CD4-positive, CD25-positive, alpha-beta regulatory T cell (primary cell): ENCODE measurements around the gene DNAL4. TPM values are rescaled to one million over a fixed set of nuclear protein-coding genes. Genes with fewer than 3 reads are reported as not detected.

Experiments used
- ATAC-seq, 2 donors: fragments of 150-1000 bp; cut with Tn5 transposase; one replicate each; pipeline ENCODE4 v1.10.0; 2021; ENCODE audit warnings: low read depth in 2 of 2, moderate number of reproducible peaks in 2 of 2, moderate library complexity in 1 of 2
- DNase-seq, 3 donors: peaks; one replicate each; pipeline versions ENCODE4 v3.0.0 to v3.0.0-alpha.2; 2012 to 2022; ENCODE audit warnings: mixed read lengths in 1 of 3
- H3K27ac ChIP-seq: one replicate; pipeline ENCODE4 v1.7.0; 2013; ENCODE audit warnings: mild to moderate bottlenecking, low read length; ENCODE audit not compliant: insufficient read depth, poor library complexity, severe bottlenecking
- H3K27me3 ChIP-seq: one replicate; pipeline ENCODE4 v1.7.0; 2013; ENCODE audit warnings: low read length; ENCODE audit not compliant: control insufficient read depth, insufficient read depth
- H3K36me3 ChIP-seq: one replicate; pipeline ENCODE4 v1.7.0; 2013; ENCODE audit warnings: mild to moderate bottlenecking, low read length, moderate library complexity; ENCODE audit not compliant: control insufficient read depth, insufficient read depth
- H3K4me1 ChIP-seq: 2 replicates; pipeline ENCODE4 v1.7.0; 2013; ENCODE audit warnings: mild to moderate bottlenecking, low read length; ENCODE audit not compliant: insufficient read depth, control insufficient read depth, poor library complexity, severe bottlenecking
- H3K4me3 ChIP-seq: one replicate; pipeline ENCODE4 v1.7.0; 2013; ENCODE audit warnings: low read depth, mild to moderate bottlenecking, low read length, moderate library complexity
- H3K9me3 ChIP-seq, 2 experiments: 1 replicate in 1 of 2; 2 replicates in 1 of 2; pipeline ENCODE4 v1.7.0; 2013; ENCODE audit warnings: low read length in 2 of 2, mild to moderate bottlenecking in 1 of 2, moderate library complexity in 1 of 2; ENCODE audit not compliant: control insufficient read depth in 2 of 2
- H3K27ac Mint-ChIP-seq, 3 donors: one replicate each; pipeline ENCODE4 v1.8.0; 2020 to 2022; ENCODE audit warnings: mild to moderate bottlenecking in 3 of 3, mixed read lengths in 3 of 3, moderate library complexity in 2 of 3
- H3K27me3 Mint-ChIP-seq: one replicate; pipeline ENCODE4 v1.8.0; 2022; ENCODE audit warnings: mild to moderate bottlenecking, mixed read lengths
- H3K36me3 Mint-ChIP-seq: one replicate; pipeline ENCODE4 v1.8.0; 2020; ENCODE audit warnings: mixed read lengths
- H3K4me1 Mint-ChIP-seq, 4 donors: one replicate each; pipeline ENCODE4 v1.8.0; 2020 to 2022; ENCODE audit warnings: mixed read lengths in 4 of 4, mild to moderate bottlenecking in 1 of 4
- H3K4me3 Mint-ChIP-seq, 4 donors: one replicate each; pipeline ENCODE4 v1.8.0; 2020 to 2022; ENCODE audit warnings: mild to moderate bottlenecking in 4 of 4, mixed read lengths in 4 of 4, moderate library complexity in 3 of 4
- H3K9me3 Mint-ChIP-seq, 7 donors: one replicate each; pipeline ENCODE4 v1.8.0; 2020 to 2022; ENCODE audit warnings: mixed read lengths in 7 of 7, mild to moderate bottlenecking in 3 of 7, moderate library complexity in 2 of 7
- polyA plus RNA-seq, 4 donors: library from polyadenylated mRNA; unstranded; fragments of 300-500 nt; fragmentation: Illumina TruSeq; gene quantifications; one replicate each; pipeline ENCODE4 v1.2.3, GENCODE V29; 2021
- total RNA-seq: library from RNA; stranded (reverse); gene quantifications from one replicate; pipeline ENCODE4 v1.2.3, GENCODE V29; 2022

Gene DNAL4
- total and polyA plus RNA-seq, 5 donors from 2014 or later = 6.3 to 10.9 (median 9.9) TPM

DNA sequence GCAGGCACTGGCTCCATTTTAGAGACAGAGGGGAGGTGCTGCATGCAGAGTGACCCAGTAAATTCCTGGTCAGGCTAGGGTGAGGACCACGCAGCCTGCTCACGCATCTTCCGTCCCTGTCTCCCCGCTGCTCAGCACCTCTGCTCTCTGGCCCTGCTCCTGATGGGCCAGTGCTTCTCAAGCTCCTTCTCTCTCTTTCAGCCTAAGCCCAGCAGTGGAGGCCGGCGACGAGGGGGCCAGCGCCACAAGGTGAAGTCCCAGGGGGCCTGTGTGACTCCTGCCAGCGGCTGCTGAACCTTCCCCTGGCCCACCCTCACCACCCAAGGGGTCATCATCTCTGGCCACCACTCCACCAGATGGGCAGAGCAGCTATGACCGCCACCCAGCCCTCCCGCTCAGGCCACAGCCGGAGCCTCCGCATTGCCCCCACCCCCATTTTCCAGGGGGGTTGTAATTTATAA is 63.5 kb downstream of the DNAL4 start:
- Mint-ChIP-seq H3K4me3 (peak overlapping the region in 2 of 4 donors; percentile 16 to 63), H3K4me1 (peaks cover 5 to 34% (median 17%) of the 10 kb centered on the region in 4 donors), H3K36me3 (peaks cover 39% of the 10 kb centered on the region), H3K9me3 (no peaks in the 10 kb centered on the region), H3K27ac (peak overlapping the region in 1 of 3 donors; percentile 82), H3K27me3 (no peaks in the 10 kb centered on the region)
- Histone ChIP-seq H3K4me1 (peaks cover 8% of the 10 kb centered on the region), H3K27ac (no peak overlapping the region), H3K4me3 (no peak overlapping the region), H3K36me3 (peaks cover 71% of the 10 kb centered on the region), H3K9me3 (no peaks in the 10 kb centered on the region), H3K27me3 (no peaks in the 10 kb centered on the region)
- no peak for DNase-seq
- ATAC-seq = no peak

DNA sequence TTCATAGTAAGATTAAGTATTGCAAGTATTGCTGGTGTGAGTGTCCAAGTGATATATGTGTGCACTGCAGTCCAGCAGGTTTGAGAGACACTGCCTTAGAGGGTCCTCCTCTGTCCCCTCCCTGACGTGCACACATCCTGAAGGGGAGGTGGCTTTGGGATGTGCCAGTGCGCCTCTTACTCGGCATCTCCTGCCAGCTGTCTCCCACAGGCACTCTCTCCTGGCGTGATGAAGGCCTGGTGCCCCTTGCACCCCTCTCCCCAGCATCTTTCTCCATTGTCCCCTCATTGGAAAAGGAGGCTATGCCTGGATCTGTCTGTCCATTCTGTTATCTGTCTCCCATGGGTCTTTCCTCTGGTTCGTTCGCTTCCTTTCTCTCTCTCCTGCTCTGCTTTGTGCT is 64.0 kb downstream of the DNAL4 start:
- peaks cover 8% of the 10 kb centered on the region for H3K4me1 ChIP-seq
- Mint-ChIP-seq H3K27ac (peak overlapping the region in 1 of 3 donors; percentile 82), H3K4me3 (peak overlapping the region in 1 of 4 donors; percentile 63), H3K9me3 (no peaks in the 10 kb centered on the region), H3K4me1 (peaks cover 9 to 33% (median 19%) of the 10 kb centered on the region in 4 donors), H3K27me3 (no peaks in the 10 kb centered on the region), H3K36me3 (peaks cover 44% of the 10 kb centered on the region)
- no peak overlapping the region for H3K4me3 ChIP-seq
- ATAC-seq = no peak
- no peak overlapping the region for H3K27ac ChIP-seq
- H3K9me3 ChIP-seq = no peaks in the 10 kb centered on the region
- no peaks in the 10 kb centered on the region for H3K27me3 ChIP-seq
- no peak for DNase-seq
- peaks cover 70% of the 10 kb centered on the region for H3K36me3 ChIP-seq

DNA sequence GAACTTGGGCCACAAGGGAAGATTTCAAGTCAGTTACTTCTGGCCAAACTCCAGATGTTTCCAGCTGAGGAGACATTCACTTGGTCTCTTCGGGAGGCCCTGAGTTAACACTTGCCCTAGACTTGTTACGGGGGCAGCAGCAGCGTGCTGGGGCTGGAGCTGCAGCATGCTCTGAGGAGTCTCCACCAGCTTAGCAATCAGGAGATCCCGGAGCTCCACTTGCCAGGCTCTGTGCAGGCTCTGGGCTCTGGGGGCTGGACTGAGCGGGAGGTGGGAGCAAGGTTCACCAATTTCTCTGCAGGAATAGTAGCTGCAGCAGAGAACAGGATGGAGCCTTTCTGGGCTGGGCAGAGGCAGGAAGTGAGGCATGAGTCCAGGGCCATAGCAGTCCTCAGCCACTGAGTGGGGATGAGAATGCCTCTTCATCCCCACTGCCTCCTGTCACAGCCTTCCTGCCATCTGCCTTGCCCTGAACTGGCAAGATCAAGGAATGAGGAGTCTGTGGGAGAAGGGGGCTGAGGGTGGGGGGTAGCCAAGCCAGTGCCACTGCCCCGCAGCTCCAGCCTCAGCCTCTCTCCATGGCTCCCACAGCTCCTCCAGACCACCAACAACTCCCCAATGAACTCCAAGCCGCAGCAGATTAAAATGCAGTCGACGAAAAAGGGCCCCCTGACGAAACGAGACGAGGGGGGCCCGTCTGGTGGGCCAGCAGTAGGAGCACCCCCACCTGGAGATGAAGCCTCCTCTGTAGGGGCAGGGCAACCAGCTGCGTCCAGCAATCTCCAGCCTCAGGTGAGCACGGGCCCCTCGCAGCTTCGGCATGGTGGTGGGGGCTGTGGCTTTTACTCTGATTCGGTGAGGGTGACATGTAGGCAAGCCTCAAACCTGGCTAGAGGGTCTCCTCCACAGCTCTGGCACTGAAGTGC is 64.8 kb downstream of the DNAL4 start:
- Mint-ChIP-seq H3K27me3 (no peaks in the 10 kb centered on the region), H3K9me3 (no peaks in the 10 kb centered on the region), H3K4me1 (peaks cover 10 to 29% (median 15%) of the 10 kb centered on the region in 4 donors), H3K27ac (peak overlapping the region in 2 of 3 donors; percentile 35 to 36), H3K4me3 (peak overlapping the region in 1 of 4 donors; percentile 66), H3K36me3 (peaks cover 43% of the 10 kb centered on the region)
- H3K4me3 ChIP-seq = no peak overlapping the region
- no peak overlapping the region for H3K27ac ChIP-seq
- peaks cover 71% of the 10 kb centered on the region for H3K36me3 ChIP-seq
- H3K27me3 ChIP-seq = no peaks in the 10 kb centered on the region
- no peaks in the 10 kb centered on the region for H3K9me3 ChIP-seq
- DNase-seq (no peak), ATAC-seq (no peak)
- peaks cover 6% of the 10 kb centered on the region for H3K4me1 ChIP-seq

Other genes with a start within 250 kb of the DNAL4 start
- not detected for gene DMC1, start 224.0 kb downstream of the DNAL4 start, total RNA-seq
- under 1 TPM in 3 of 4 donors, not detected in 1; 0.34 to 0.83 (median 0.47) TPM for gene DMC1, start 224.0 kb downstream of the DNAL4 start, polyA plus RNA-seq
- not detected for gene FAM227A, start 137.8 kb downstream of the DNAL4 start, total RNA-seq
- gene FAM227A, start 137.8 kb downstream of the DNAL4 start, polyA plus RNA-seq = not detected
- gene CBY1, start 137.5 kb downstream of the DNAL4 start, total RNA-seq = 13.7 TPM
- 10 to 100 TPM in 1 of 4 donors, 1 to 10 TPM in 3; 5.0 to 11.2 (median 8.1) TPM for gene CBY1, start 137.5 kb downstream of the DNAL4 start, polyA plus RNA-seq
- gene TOMM22, start 112.2 kb downstream of the DNAL4 start, total RNA-seq = 58.4 TPM
- gene TOMM22, start 112.2 kb downstream of the DNAL4 start, polyA plus RNA-seq = 10 to 100 TPM; 61.6 to 72.7 (median 65.7) TPM
- gene JOSD1, start 93.2 kb downstream of the DNAL4 start, total RNA-seq = 205 TPM
- gene JOSD1, start 93.2 kb downstream of the DNAL4 start, polyA plus RNA-seq = 10 to 100 TPM in 2 of 4 donors, 1 to 10 TPM in 2; 8.7 to 12.5 (median 10.2) TPM
- 285 TPM for gene GTPBP1, start 88.2 kb downstream of the DNAL4 start, total RNA-seq
- 10 to 100 TPM; 25.4 to 29.7 (median 25.7) TPM for gene GTPBP1, start 88.2 kb downstream of the DNAL4 start, polyA plus RNA-seq
- gene SUN2, start 38.1 kb downstream of the DNAL4 start, total RNA-seq = 454 TPM
- 100 to 1,000 TPM; 260 to 381 (median 298) TPM for gene SUN2, start 38.1 kb downstream of the DNAL4 start, polyA plus RNA-seq
- gene NPTXR, start 49.9 kb upstream of the DNAL4 start, total RNA-seq = 1.3 TPM
- under 1 TPM in 3 of 4 donors, not detected in 1; 0.32 to 0.65 (median 0.35) TPM for gene NPTXR, start 49.9 kb upstream of the DNAL4 start, polyA plus RNA-seq
- gene CBX6, start 78.1 kb upstream of the DNAL4 start, total RNA-seq = 47.2 TPM
- 1 to 10 TPM; 4.1 to 5.7 (median 5.4) TPM for gene CBX6, start 78.1 kb upstream of the DNAL4 start, polyA plus RNA-seq
- gene APOBEC3A, start 163.5 kb upstream of the DNAL4 start, total RNA-seq = not detected
- gene APOBEC3A, start 163.5 kb upstream of the DNAL4 start, polyA plus RNA-seq = under 1 TPM in 1 of 4 donors, not detected in 3; 0.29 TPM
- gene APOBEC3B, start 188.2 kb upstream of the DNAL4 start, total RNA-seq = 2.1 TPM
- 1 to 10 TPM in 2 of 4 donors, under 1 TPM in 2; 0.17 to 1.4 (median 1.1) TPM for gene APOBEC3B, start 188.2 kb upstream of the DNAL4 start, polyA plus RNA-seq
- 59.0 TPM for gene APOBEC3C, start 220.1 kb upstream of the DNAL4 start, total RNA-seq
- gene APOBEC3C, start 220.1 kb upstream of the DNAL4 start, polyA plus RNA-seq = 100 to 1,000 TPM in 2 of 4 donors, 10 to 100 TPM in 2; 87.5 to 146 (median 110) TPM
- gene APOBEC3D, start 227.0 kb upstream of the DNAL4 start, total RNA-seq = 24.4 TPM
- gene APOBEC3D, start 227.0 kb upstream of the DNAL4 start, polyA plus RNA-seq = 10 to 100 TPM; 14.4 to 24.7 (median 16.1) TPM
- gene APOBEC3F, start 246.7 kb upstream of the DNAL4 start, total RNA-seq = 17.6 TPM
- gene APOBEC3F, start 246.7 kb upstream of the DNAL4 start, polyA plus RNA-seq = 10 to 100 TPM in 2 of 4 donors, 1 to 10 TPM in 2; 7.8 to 18.4 (median 10.4) TPM